Smooth muscle cell (in vitro differentiated cells): ENCODE results near the gene GPR15LG. TPM values are rescaled to one million over a fixed set of nuclear protein-coding genes. Genes with fewer than 3 reads are reported as not detected.

Experiments used
- DNase-seq: peaks from one replicate; lab custom pipeline; 2025; ENCODE audit not compliant: unreplicated experiment; lab: John Stamatoyannopoulos, UW
- H2AFZ ChIP-seq: fragments of 200-600 bp; sonication (generic); 2 replicates; pipeline ENCODE4 v1.6.0; 2016; ENCODE audit warnings: antibody characterized with exemption, low read depth, mild to moderate bottlenecking
- H3F3A ChIP-seq: fragments of 200-600 bp; sonication (generic); 2 replicates; pipeline ENCODE4 v1.6.0; 2017; ENCODE audit warnings: antibody characterized with exemption, low read depth
- H3K27ac ChIP-seq: fragments of 200-600 bp; sonication (generic); 2 replicates; pipeline ENCODE4 v1.5.1; 2016; ENCODE audit warnings: low read depth, mild to moderate bottlenecking
- H3K27me3 ChIP-seq: fragments of 200-600 bp; sonication (generic); 2 replicates; pipeline ENCODE4 v1.6.1; 2016; ENCODE audit warnings: low read depth, mild to moderate bottlenecking
- H3K36me3 ChIP-seq: fragments of 200-600 bp; sonication (generic); 2 replicates; pipeline ENCODE4 v1.5.1; 2016; ENCODE audit warnings: low read depth
- H3K4me1 ChIP-seq: fragments of 200-600 bp; sonication (generic); 2 replicates; pipeline ENCODE4 v1.5.1; 2016; ENCODE audit warnings: low read depth
- H3K4me2 ChIP-seq: fragments of 200-600 bp; sonication (generic); 2 replicates; pipeline ENCODE4 v1.6.0; 2016; ENCODE audit warnings: mild to moderate bottlenecking
- H3K4me3 ChIP-seq: fragments of 200-600 bp; sonication (generic); 2 replicates; pipeline ENCODE4 v1.5.1; 2016; ENCODE audit warnings: mild to moderate bottlenecking
- H3K79me2 ChIP-seq: fragments of 200-600 bp; sonication (generic); 2 replicates; pipeline ENCODE4 v1.6.0; 2016; ENCODE audit warnings: low read depth, mild to moderate bottlenecking
- H3K9ac ChIP-seq: fragments of 200-600 bp; sonication (generic); 2 replicates; pipeline ENCODE4 v1.6.0; 2016; ENCODE audit warnings: low read depth
- H3K9me3 ChIP-seq: fragments of 200-600 bp; sonication (generic); replicated peaks from 2 replicates; pipeline ENCODE4 v1.5.1; 2016; ENCODE audit warnings: low read depth
- H4K20me1 ChIP-seq: fragments of 200-600 bp; sonication (generic); 2 replicates; pipeline ENCODE4 v1.6.0; 2016; ENCODE audit warnings: low read depth
- WGBS: methylation state at CpG from one replicate; pipeline ENCODE4 v1.1.7; 2016; ENCODE audit warnings: low lambda C conversion rate; 5-methylcytosine and 5-hydroxymethylcytosine counted together
- polyA plus RNA-seq: library from polyadenylated mRNA; unstranded; fragments of >200 nt; fragmentation: Nextera tagmentation; extraction: Ambion mirVana; gene quantifications from 2 replicates; pipeline ENCODE4 v1.2.1, GENCODE V29; 2016
- total RNA-seq: library from RNA; depleted of rRNA; stranded (reverse); fragments of >200 nt; gene quantifications from 2 replicates; pipeline ENCODE4 v1.2.3, GENCODE V29; 2014
- TF ChIP-seq, protein P1 (sequence below): fragments of 200-600 bp; sonication (generic); IDR thresholded peaks from 2 replicates; pipeline ENCODE4 v1.5.1; 2017; ENCODE audit warnings: borderline replicate concordance, mild to moderate bottlenecking, antibody characterized with exemption; ENCODE audit not compliant: insufficient read depth, poor library complexity, severe bottlenecking

The GPR15LG gene
- total and polyA plus RNA-seq, 2 experiments from 2014 or later = 0.49 to 1.6 TPM

DNA sequence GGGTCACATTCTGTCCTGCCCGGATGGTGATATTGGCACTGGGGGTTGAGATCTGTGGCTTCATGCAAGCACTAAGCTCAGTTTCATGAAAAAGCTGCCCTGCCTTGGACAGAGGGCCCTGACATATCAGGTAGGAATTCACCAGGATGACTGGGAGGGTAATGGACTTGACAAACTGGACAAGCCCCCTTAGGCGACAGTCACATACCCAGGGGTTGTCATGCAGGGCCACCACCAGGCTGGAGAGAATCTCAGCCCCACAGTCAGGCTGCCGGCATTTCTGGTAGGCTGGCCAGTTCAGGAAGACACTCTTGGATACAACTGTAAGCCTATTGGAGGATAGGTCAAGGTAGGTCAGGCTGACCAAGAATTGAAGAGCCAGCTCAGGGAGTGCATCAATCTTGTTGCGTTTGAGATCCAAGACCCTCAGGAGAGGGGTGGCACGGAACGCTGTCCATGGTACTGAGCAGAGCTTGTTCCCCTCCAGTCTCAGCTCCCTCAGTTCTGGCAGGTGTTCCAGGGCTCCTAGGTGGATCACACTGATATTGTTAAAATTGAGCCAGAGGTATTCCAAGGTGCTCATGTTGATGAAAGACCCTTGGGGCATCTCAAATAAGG is 50.9 kb downstream of the GPR15LG start:
- Histone ChIP-seq H3F3A (no peaks in the 10 kb centered on the region), H3K27me3 (peaks cover 6% of the 10 kb centered on the region), H4K20me1 (no peaks in the 10 kb centered on the region), H3K36me3 (no peaks in the 10 kb centered on the region), H3K79me2 (no peaks in the 10 kb centered on the region), H3K4me1 (no peaks in the 10 kb centered on the region), H3K4me2 (no peak overlapping the region), H3K9ac (no peak overlapping the region), H2AFZ (no peak overlapping the region), H3K9me3 (no peaks in the 10 kb centered on the region), H3K27ac (no peak overlapping the region), H3K4me3 (no peak overlapping the region)
- WGBS = 54% methylated on average over 6 of the region's 6 CpGs
- no peak for DNase-seq
- TF ChIP-seq, protein P1, sequence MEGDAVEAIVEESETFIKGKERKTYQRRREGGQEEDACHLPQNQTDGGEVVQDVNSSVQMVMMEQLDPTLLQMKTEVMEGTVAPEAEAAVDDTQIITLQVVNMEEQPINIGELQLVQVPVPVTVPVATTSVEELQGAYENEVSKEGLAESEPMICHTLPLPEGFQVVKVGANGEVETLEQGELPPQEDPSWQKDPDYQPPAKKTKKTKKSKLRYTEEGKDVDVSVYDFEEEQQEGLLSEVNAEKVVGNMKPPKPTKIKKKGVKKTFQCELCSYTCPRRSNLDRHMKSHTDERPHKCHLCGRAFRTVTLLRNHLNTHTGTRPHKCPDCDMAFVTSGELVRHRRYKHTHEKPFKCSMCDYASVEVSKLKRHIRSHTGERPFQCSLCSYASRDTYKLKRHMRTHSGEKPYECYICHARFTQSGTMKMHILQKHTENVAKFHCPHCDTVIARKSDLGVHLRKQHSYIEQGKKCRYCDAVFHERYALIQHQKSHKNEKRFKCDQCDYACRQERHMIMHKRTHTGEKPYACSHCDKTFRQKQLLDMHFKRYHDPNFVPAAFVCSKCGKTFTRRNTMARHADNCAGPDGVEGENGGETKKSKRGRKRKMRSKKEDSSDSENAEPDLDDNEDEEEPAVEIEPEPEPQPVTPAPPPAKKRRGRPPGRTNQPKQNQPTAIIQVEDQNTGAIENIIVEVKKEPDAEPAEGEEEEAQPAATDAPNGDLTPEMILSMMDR = no peak

DNA sequence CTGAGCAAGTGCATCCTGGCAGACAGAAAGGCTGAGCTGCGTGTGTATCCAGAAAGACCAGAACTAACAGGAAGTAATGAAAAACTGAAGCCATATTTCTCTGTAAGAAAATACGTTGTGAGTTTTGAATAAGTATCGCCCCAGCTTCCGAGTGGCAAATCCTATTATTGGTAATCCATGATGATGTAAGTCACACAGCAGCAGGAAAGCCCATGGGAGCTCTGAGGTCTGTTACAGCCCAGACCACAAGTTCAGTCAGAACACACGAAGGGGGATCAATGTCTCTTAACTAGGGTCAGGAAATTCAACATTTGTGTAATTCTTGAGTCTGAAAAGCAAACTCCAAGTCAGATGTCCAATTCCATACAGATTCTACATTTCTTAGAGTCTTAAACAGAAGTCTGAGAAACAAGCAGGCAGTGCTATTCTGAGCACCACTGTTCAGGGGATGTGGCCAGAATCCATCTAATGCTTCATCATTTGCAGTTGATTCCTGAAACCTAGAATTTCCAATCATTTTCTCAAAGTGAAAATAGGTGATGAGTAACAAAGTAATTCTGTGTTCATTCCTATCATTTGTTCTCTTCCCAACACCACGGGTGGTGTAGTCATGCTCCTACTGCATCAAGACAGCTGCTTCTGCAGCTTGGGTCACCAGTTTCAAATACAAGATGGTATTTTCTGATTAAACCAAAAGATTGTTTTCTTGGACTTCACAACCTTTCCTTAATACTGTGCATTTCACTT is 52.0 kb downstream of the GPR15LG start, which contains the start of gene LRIT2:
LRIT2 (minus strand) TSS at position 118 of the 747 bp plus-strand sequence; CDS start at position 94, 24 bp downstream.
- H2AFZ ChIP-seq = no peak within 1 kb of the TSS
- no peak for DNase-seq
- no peak within 1 kb of the TSS for H3K27ac ChIP-seq
- H3K79me2 ChIP-seq = no peaks in the 10 kb centered on the region
- TF ChIP-seq, protein P1 = no peak
- H3K36me3 ChIP-seq = no peaks in the 10 kb centered on the region
- peaks cover 12% of the 10 kb centered on the region for H3K27me3 ChIP-seq
- 60% methylated on average over 6 of the region's 6 CpGs for WGBS
- H4K20me1 ChIP-seq = no peaks in the 10 kb centered on the region
- H3K4me2 ChIP-seq = no peak within 1 kb of the TSS
- H3K9ac ChIP-seq = no peak within 1 kb of the TSS
- H3K4me3 ChIP-seq = no peak within 1 kb of the TSS
- no peaks in the 10 kb centered on the region for H3F3A ChIP-seq
- no peaks in the 10 kb centered on the region for H3K4me1 ChIP-seq
- H3K9me3 ChIP-seq = no peaks in the 10 kb centered on the region

DNA sequence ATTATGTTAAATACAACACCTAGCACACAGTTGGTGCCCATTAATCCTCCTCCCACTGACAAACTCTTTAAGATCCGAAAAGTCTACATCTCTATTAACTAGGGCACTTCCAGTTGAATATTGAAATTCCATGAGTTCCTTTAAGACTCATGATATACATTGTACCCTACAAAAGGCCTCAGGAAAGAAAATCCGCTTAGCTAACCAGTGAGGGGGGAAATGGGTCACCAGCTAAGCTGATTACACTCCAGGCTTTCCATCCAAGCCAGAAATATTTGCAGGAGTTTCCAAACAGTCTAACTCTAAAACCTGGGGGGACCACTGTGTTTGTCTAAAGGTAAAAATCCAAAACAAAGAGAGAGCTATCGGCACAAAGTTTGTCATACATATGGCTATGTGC is 53.0 kb downstream of the GPR15LG start:
- H3K4me1 ChIP-seq = no peaks in the 10 kb centered on the region
- TF ChIP-seq, protein P1 = no peak
- no peak overlapping the region for H3K4me3 ChIP-seq
- WGBS = 80% methylated on average over 3 of the region's 3 CpGs
- no peaks in the 10 kb centered on the region for H3K36me3 ChIP-seq
- H3F3A ChIP-seq = no peaks in the 10 kb centered on the region
- H3K9me3 ChIP-seq = no peaks in the 10 kb centered on the region
- H3K9ac ChIP-seq = no peak overlapping the region
- H3K4me2 ChIP-seq = no peak overlapping the region
- no peak overlapping the region for H3K27ac ChIP-seq
- no peaks in the 10 kb centered on the region for H4K20me1 ChIP-seq
- no peaks in the 10 kb centered on the region for H3K79me2 ChIP-seq
- no peak for DNase-seq
- no peak overlapping the region for H2AFZ ChIP-seq
- H3K27me3 ChIP-seq = peaks cover 16% of the 10 kb centered on the region
